OCI-LY3 (cell line): ENCODE results near the gene TMEM87B.

Source experiments
- CTCF ChIP-seq: fragments of 200-600, 300-600 bp; sonication (generic); IDR thresholded peaks from 2 replicates; pipeline ENCODE4 v1.5.1; 2014; ENCODE audit warnings: antibody characterized with exemption, low read length, low read depth
- EZH2phosphoT487 ChIP-seq: fragments of 200-600 bp; shearing (Covaris generic); IDR thresholded peaks from 2 replicates; pipeline ENCODE4 v1.6.1; 2018; ENCODE audit warnings: antibody characterized with exemption, mixed run types, low read depth

GRCh38 chr2:112035786-112036185 lies 19.3 kb upstream of the TMEM87B start:
- no peak for TF ChIP-seq CTCF
- no peak for TF ChIP-seq EZH2phosphoT487
